Neural cell (in vitro differentiated cells): ENCODE data around the gene PNPLA7. TPM values are rescaled to one million over a fixed set of nuclear protein-coding genes. Genes with fewer than 3 reads are reported as not detected.
"Not testable (repeated sequence)": the region's sequence is repeated elsewhere in the genome, so short reads cannot be mapped to it uniquely, and the experiment has no call there.

Experiments
- H2AFZ ChIP-seq: fragments of 200-600, 300-800 bp; sonication (generic), shearing (Covaris generic); 2 replicates; pipeline ENCODE4 v1.6.0; 2014; ENCODE audit warnings: low read depth, mild to moderate bottlenecking, antibody characterized with exemption, low read length, moderate library complexity
- H3F3A ChIP-seq: fragments of 200-600 bp; shearing (Covaris generic); 2 replicates; pipeline ENCODE4 v1.6.1; 2016; ENCODE audit warnings: mild to moderate bottlenecking, moderate library complexity, mixed read lengths, antibody characterized with exemption, low read length; ENCODE audit not compliant: insufficient read depth, poor library complexity, severe bottlenecking
- H3K27ac ChIP-seq: fragments of 200-600, 300-800 bp; sonication (generic), shearing (Covaris generic); 2 replicates; pipeline ENCODE4 v1.5.1; 2014; ENCODE audit warnings: mild to moderate bottlenecking, low read length, moderate library complexity
- H3K27me3 ChIP-seq: fragments of 300-800, 200-600 bp; sonication (generic), shearing (Covaris generic); 2 replicates; pipeline ENCODE4 v1.6.0; 2014; ENCODE audit warnings: mild to moderate bottlenecking, low read depth, low read length, moderate library complexity; ENCODE audit not compliant: insufficient read depth
- H3K36me3 ChIP-seq: fragments of 300-800, 200-600 bp; sonication (generic), shearing (Covaris generic); 2 replicates; pipeline ENCODE4 v1.5.1; 2014; ENCODE audit warnings: mild to moderate bottlenecking, antibody characterized with exemption, low read length, moderate library complexity; ENCODE audit not compliant: insufficient read depth
- H3K4me2 ChIP-seq: fragments of 300-800, 200-600 bp; sonication (generic), shearing (Covaris generic); 2 replicates; pipeline ENCODE4 v1.6.0; 2014; ENCODE audit warnings: mild to moderate bottlenecking, low read length
- H3K4me3 ChIP-seq: fragments of 300-800, 200-600 bp; sonication (generic), shearing (Covaris generic); 2 replicates; pipeline ENCODE4 v1.5.1; 2014; ENCODE audit warnings: mild to moderate bottlenecking, low read length, moderate library complexity
- H3K79me2 ChIP-seq: fragments of 200-600 bp; shearing (Covaris generic); replicated peaks from 2 replicates; pipeline ENCODE4 v1.6.0; 2014; ENCODE audit warnings: mild to moderate bottlenecking, low read length, moderate library complexity; ENCODE audit not compliant: insufficient read depth
- H3K9ac ChIP-seq: fragments of 300-800, 200-600 bp; sonication (generic), shearing (Covaris generic); 2 replicates; pipeline ENCODE4 v1.6.1; 2016; ENCODE audit warnings: mild to moderate bottlenecking, low read length, mixed read lengths
- H3K9me2 ChIP-seq: fragments of 200-600 bp; shearing (Covaris generic); 2 replicates; pipeline ENCODE4 v1.6.1; 2016; ENCODE audit warnings: mild to moderate bottlenecking, low read length, mixed read lengths; ENCODE audit not compliant: insufficient read depth
- H3K9me3 ChIP-seq: fragments of 200-600, 300-800 bp; sonication (generic), shearing (Covaris generic); 2 replicates; pipeline ENCODE4 v1.6.1; 2016; ENCODE audit warnings: mild to moderate bottlenecking, mixed run types, low read length, moderate library complexity, mixed read lengths
- H4K20me1 ChIP-seq: fragments of 200-600 bp; shearing (Covaris generic); 2 replicates; pipeline ENCODE4 v1.6.1; 2016; ENCODE audit warnings: mild to moderate bottlenecking, mixed run types; ENCODE audit not compliant: insufficient read depth
- EP300 ChIP-seq: fragments of 450-650 bp; conservative IDR thresholded peaks from 2 replicates; pipeline ENCODE4 v1.6.1; 2014; ENCODE audit warnings: antibody characterized with exemption, mild to moderate bottlenecking, moderate library complexity; ENCODE audit not compliant: poor library complexity, severe bottlenecking
- EZH2 ChIP-seq: fragments of 200-600, 300-800 bp; shearing (Covaris generic), sonication (generic); IDR thresholded peaks from 2 replicates; pipeline ENCODE4 v1.6.1; 2014; ENCODE audit warnings: antibody characterized with exemption, low read length, borderline replicate concordance, mild to moderate bottlenecking; ENCODE audit not compliant: insufficient read depth, poor library complexity, severe bottlenecking
- MXI1 ChIP-seq: fragments of 450-650 bp; conservative IDR thresholded peaks from 2 replicates; pipeline ENCODE4 v1.6.1; 2014; ENCODE audit warnings: antibody characterized with exemption, mild to moderate bottlenecking; ENCODE audit not compliant: poor library complexity, severe bottlenecking
- POLR2AphosphoS5 ChIP-seq: IDR thresholded peaks from 2 replicates; pipeline ENCODE4 v1.6.1; 2012
- RAD21 ChIP-seq: fragments of 450-650 bp; conservative IDR thresholded peaks from 2 replicates; pipeline ENCODE4 v1.6.1; 2014; ENCODE audit warnings: antibody characterized with exemption, mild to moderate bottlenecking, moderate library complexity
- SMC3 ChIP-seq: fragments of 450-650 bp; conservative IDR thresholded peaks from 2 replicates; pipeline ENCODE4 v1.6.1; 2014; ENCODE audit warnings: antibody characterized with exemption, mild to moderate bottlenecking, moderate library complexity; ENCODE audit not compliant: poor library complexity
- TAF1 ChIP-seq: IDR thresholded peaks from 2 replicates; pipeline ENCODE4 v1.6.1; 2012; ENCODE audit warnings: low read depth
- polyA minus RNA-seq: library from RNA; depleted of rRNA, polyadenylated mRNA; stranded (reverse); fragments of >200 nt; gene quantifications from 2 replicates; pipeline ENCODE4 v1.2.3, GENCODE V29; 2014
- polyA plus RNA-seq: library from polyadenylated mRNA; depleted of rRNA; stranded (reverse); fragments of >200 nt; gene quantifications from 2 replicates; pipeline ENCODE4 v1.2.3, GENCODE V29; 2014
- TF ChIP-seq, protein P1 (sequence below): fragments of 450-650 bp; IDR thresholded peaks from 2 replicates; pipeline ENCODE4 v1.5.1; 2014; ENCODE audit warnings: antibody characterized with exemption, mild to moderate bottlenecking, moderate library complexity; ENCODE audit not compliant: poor library complexity, severe bottlenecking
- TF ChIP-seq, protein P2 (sequence below): IDR thresholded peaks from 2 replicates; pipeline ENCODE4 v1.6.1; 2012; ENCODE audit warnings: borderline replicate concordance

Gene PNPLA7
- 0.72 and 0.84 TPM in 2 replicates for polyA plus RNA-seq
- polyA minus RNA-seq = 0.73 and 1.0 TPM in 2 replicates

DNA sequence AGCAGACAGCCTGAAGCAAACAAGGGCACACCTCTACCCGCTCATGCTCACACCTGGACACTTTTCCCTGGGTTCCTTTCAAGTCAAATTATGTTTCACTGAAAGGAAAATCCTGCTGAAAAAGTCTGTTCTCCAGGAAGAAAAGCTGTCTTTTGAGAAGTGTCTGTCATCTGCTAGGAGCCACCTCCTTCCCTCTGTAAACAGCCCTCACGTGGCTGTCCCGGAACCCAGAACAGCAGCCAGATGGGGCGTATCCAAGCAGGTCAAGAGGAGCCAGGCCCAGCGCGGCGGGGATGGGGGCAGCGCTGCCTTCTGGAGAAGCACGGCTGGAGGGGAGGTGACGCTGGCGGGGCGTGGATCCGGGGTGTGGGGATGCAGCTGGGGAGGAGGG is at the start of gene PNPLA7:
Gene PNPLA7 (minus strand): TSS at position 172 of the 391 bp plus-strand sequence. CDS start 205 bp downstream, outside the sequence.
- Histone ChIP-seq H3K27ac (peak within 1 kb of the TSS; percentile 49), H3K36me3 (no peaks in the 10 kb centered on the region), H3K27me3 (no peaks in the 10 kb centered on the region), H2AFZ (no peak within 1 kb of the TSS), H3K4me2 (no peak within 1 kb of the TSS), H4K20me1 (no peaks in the 10 kb centered on the region), H3F3A (no peaks in the 10 kb centered on the region), H3K4me3 (peak within 1 kb of the TSS; percentile 81), H3K9me3 (no peaks in the 10 kb centered on the region), H3K9me2 (no peaks in the 10 kb centered on the region), H3K79me2 (no peaks in the 10 kb centered on the region), H3K9ac (peak within 1 kb of the TSS; percentile 73)
- no peak for TF ChIP-seq EP300
- TF ChIP-seq, protein P1, sequence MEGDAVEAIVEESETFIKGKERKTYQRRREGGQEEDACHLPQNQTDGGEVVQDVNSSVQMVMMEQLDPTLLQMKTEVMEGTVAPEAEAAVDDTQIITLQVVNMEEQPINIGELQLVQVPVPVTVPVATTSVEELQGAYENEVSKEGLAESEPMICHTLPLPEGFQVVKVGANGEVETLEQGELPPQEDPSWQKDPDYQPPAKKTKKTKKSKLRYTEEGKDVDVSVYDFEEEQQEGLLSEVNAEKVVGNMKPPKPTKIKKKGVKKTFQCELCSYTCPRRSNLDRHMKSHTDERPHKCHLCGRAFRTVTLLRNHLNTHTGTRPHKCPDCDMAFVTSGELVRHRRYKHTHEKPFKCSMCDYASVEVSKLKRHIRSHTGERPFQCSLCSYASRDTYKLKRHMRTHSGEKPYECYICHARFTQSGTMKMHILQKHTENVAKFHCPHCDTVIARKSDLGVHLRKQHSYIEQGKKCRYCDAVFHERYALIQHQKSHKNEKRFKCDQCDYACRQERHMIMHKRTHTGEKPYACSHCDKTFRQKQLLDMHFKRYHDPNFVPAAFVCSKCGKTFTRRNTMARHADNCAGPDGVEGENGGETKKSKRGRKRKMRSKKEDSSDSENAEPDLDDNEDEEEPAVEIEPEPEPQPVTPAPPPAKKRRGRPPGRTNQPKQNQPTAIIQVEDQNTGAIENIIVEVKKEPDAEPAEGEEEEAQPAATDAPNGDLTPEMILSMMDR = no peak
- no peak for TF ChIP-seq POLR2AphosphoS5
- no peak for TF ChIP-seq TAF1
- TF ChIP-seq SMC3 = no peak
- TF ChIP-seq EZH2 = no peak
- TF ChIP-seq MXI1 = no peak
- no peak for TF ChIP-seq RAD21

DNA sequence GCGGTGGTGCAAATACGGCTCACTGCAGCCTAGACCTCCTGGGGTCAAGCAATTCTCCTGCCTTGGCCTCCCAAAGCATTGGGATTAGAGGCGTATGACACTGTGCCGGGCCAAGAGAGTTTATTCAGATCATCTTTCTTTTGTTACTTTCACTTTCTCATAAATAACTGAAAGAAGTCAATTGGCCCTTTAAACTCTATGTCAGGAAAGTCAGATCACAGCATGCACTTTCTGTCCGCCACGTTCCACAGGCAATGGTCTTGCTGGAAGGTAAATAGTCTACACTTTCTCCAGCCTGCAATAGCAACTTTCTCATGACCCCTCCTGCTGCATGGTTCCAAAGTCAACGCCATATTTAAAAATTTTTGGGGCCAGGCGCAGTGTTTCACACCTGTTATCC is 48.7 kb upstream of the PNPLA7 start:
- TF ChIP-seq, protein P2, sequence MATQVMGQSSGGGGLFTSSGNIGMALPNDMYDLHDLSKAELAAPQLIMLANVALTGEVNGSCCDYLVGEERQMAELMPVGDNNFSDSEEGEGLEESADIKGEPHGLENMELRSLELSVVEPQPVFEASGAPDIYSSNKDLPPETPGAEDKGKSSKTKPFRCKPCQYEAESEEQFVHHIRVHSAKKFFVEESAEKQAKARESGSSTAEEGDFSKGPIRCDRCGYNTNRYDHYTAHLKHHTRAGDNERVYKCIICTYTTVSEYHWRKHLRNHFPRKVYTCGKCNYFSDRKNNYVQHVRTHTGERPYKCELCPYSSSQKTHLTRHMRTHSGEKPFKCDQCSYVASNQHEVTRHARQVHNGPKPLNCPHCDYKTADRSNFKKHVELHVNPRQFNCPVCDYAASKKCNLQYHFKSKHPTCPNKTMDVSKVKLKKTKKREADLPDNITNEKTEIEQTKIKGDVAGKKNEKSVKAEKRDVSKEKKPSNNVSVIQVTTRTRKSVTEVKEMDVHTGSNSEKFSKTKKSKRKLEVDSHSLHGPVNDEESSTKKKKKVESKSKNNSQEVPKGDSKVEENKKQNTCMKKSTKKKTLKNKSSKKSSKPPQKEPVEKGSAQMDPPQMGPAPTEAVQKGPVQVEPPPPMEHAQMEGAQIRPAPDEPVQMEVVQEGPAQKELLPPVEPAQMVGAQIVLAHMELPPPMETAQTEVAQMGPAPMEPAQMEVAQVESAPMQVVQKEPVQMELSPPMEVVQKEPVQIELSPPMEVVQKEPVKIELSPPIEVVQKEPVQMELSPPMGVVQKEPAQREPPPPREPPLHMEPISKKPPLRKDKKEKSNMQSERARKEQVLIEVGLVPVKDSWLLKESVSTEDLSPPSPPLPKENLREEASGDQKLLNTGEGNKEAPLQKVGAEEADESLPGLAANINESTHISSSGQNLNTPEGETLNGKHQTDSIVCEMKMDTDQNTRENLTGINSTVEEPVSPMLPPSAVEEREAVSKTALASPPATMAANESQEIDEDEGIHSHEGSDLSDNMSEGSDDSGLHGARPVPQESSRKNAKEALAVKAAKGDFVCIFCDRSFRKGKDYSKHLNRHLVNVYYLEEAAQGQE = no peak
- TF ChIP-seq EP300 (no peak), POLR2AphosphoS5 (no peak), RAD21 (no peak), EZH2 (no peak), MXI1 (no peak), TAF1 (no peak), SMC3 (no peak)
- TF ChIP-seq, protein P1 = no peak

DNA sequence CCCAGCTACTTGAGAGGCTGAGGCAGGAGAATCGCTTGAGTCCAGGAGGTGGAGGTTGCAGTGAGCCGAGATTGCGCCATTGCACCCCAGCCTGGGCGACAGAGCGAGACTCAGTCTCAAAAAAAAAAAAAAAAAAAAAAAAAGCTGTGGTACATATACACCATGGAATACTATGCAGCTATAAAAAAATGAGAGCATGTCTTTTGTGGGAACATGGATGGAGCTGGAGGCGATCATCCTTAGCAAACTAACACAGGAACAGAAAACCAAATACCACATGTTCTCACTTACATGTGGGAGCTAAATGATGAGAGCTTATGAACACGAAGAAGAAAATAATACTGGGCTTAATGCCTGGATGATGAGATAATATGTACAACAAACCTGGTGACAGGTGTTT is 46.4 kb upstream of the PNPLA7 start:
- H3K4me2 ChIP-seq, H3K27me3 ChIP-seq, H2AFZ ChIP-seq, H3K9me2 ChIP-seq, H3K4me3 ChIP-seq, H3K9ac ChIP-seq, H3K27ac ChIP-seq, H3F3A ChIP-seq, H3K36me3 ChIP-seq, H3K79me2 ChIP-seq, H3K9me3 ChIP-seq, H4K20me1 ChIP-seq: not testable (repeated sequence)

More for the DNA sequence above, 48.7 kb upstream of the PNPLA7 start:
- no peaks in the 10 kb centered on the region for H4K20me1 ChIP-seq
- no peaks in the 10 kb centered on the region for H3K79me2 ChIP-seq
- H3K4me3 ChIP-seq = no peak overlapping the region
- no peak overlapping the region for H2AFZ ChIP-seq
- H3K27me3 ChIP-seq = no peaks in the 10 kb centered on the region
- H3K27ac ChIP-seq = no peak overlapping the region
- peaks cover 2% of the 10 kb centered on the region for H3F3A ChIP-seq
- no peak overlapping the region for H3K4me2 ChIP-seq
- H3K9ac ChIP-seq = no peak overlapping the region
- no peaks in the 10 kb centered on the region for H3K9me3 ChIP-seq
- H3K9me2 ChIP-seq = no peaks in the 10 kb centered on the region
- H3K36me3 ChIP-seq = no peaks in the 10 kb centered on the region
